Measurements from ENCODE around the gene SLC25A47. TPM values are rescaled to one million over a fixed set of nuclear protein-coding genes. Genes with fewer than 3 reads are reported as not detected.
A peak's percentile ranks its signal among the peaks of the same experiment; 100 is the strongest.
"Not testable (repeated sequence)": the region's sequence is repeated elsewhere in the genome, so short reads cannot be mapped to it uniquely, and the experiment has no call there.

The SLC25A47 gene
- total RNA-seq, 1 donor from 2014 or later = not detected

DNA sequence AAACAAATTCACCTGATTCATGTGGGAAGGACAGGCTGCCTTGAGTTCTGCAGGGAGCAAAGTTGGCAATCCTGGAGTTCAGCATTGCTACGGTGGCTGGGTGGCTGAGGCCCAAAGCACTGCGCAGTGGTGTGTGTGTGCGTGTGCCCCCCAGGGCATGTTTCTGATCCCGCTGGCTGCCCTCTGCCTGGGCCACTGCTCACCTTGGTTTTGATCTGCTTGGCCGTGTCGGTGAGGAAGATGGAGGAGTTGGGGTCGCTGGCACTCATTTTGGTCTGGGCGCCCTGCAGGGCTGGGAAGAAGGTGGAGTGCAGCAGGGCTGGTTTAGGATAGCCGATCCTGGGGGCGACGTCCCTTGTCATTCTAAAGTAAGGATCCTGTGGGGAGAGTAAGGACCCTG lies 19.1 kb downstream of the SLC25A47 start:
- Mint-ChIP-seq H3K27me3 (no peaks in the 10 kb centered on the region), H3K27ac (peak overlapping the region; percentile 92), H3K36me3 (ENCODE audit: low read depth) (peaks cover 70% of the 10 kb centered on the region), H3K9me3 (no peaks in the 10 kb centered on the region), H3K4me1 (peaks cover 32% of the 10 kb centered on the region), H3K4me3 (peak overlapping the region; percentile 6)
- TF ChIP-seq, protein P1, sequence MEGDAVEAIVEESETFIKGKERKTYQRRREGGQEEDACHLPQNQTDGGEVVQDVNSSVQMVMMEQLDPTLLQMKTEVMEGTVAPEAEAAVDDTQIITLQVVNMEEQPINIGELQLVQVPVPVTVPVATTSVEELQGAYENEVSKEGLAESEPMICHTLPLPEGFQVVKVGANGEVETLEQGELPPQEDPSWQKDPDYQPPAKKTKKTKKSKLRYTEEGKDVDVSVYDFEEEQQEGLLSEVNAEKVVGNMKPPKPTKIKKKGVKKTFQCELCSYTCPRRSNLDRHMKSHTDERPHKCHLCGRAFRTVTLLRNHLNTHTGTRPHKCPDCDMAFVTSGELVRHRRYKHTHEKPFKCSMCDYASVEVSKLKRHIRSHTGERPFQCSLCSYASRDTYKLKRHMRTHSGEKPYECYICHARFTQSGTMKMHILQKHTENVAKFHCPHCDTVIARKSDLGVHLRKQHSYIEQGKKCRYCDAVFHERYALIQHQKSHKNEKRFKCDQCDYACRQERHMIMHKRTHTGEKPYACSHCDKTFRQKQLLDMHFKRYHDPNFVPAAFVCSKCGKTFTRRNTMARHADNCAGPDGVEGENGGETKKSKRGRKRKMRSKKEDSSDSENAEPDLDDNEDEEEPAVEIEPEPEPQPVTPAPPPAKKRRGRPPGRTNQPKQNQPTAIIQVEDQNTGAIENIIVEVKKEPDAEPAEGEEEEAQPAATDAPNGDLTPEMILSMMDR (IDR thresholded peaks at IDR 0.05) = no peak
- ChIA-PET POLR2A (interaction anchor here (1.0 to 1.8 kb wide), 2 partner anchors 10 to 33 kb away, joined by 6 to 7 read pairs; a partner anchor contains a TSS), CTCF (interaction anchor here (0.6 kb wide), 1 partner anchor 101 kb away, joined by 4 read pairs; no protein-coding TSS in a partner anchor)
- DNase-seq (no peak), ATAC-seq (ENCODE audit: low read depth) (no peak)
- intact Hi-C loops (cut with micrococcal nuclease) = no loop called here

DNA sequence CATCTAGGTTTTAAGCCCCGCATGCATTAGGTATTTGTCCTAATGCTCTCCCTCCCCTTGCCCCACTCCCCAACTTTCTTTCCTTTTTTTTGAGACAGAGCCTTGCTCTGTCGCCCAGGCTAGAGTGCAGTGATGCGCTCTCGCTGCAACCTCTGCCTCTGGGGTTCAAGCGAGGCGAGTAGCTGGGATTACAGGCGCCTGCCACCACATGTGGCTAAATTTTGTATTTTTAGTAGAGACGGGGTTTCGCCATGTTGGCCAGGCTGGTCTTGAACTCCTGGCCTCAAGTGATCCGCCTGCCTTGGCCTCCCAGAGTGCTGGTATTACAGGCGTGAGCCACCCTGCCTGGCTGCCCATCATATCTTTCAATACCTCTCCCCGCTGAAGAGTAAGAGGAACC lies 19.7 kb downstream of the SLC25A47 start:
- POLR2A ChIA-PET; DNase-seq; H3K27ac Mint-ChIP-seq; CTCF ChIA-PET; ATAC-seq (ENCODE audit: low read depth); H3K9me3 Mint-ChIP-seq; intact Hi-C loops (cut with micrococcal nuclease); H3K4me3 Mint-ChIP-seq; H3K27me3 Mint-ChIP-seq: not testable (repeated sequence)
- Mint-ChIP-seq H3K4me1 (peaks cover 32% of the 10 kb centered on the region), H3K36me3 (ENCODE audit: low read depth) (peaks cover 66% of the 10 kb centered on the region)

DNA sequence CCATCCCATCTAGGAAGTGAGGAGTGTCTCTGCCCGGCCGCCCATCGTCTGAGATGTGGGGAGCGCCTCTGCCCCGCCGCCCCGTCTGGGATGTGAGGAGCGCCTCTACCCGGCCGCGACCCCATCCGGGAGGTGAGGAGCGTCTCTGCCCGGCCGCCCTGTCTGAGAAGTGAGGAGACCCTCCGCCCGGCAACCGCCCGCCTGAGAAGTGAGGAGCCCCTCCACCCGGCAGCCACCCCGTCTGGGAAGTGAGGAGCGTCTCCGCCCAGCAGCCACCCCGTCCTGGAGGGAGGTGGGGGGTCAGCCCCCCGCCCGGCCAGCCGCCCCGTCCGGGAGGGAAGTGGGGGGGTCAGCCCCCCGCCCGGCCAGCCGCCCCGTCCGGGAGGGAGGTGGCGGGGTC lies 21.5 kb downstream of the SLC25A47 start:
- CTCF ChIA-PET; H3K9me3 Mint-ChIP-seq; H3K27ac Mint-ChIP-seq; POLR2A ChIA-PET; ATAC-seq (ENCODE audit: low read depth); DNase-seq; H3K27me3 Mint-ChIP-seq; H3K4me3 Mint-ChIP-seq; intact Hi-C loops (cut with micrococcal nuclease): not testable (repeated sequence)
- Mint-ChIP-seq H3K36me3 (ENCODE audit: low read depth) (peaks cover 69% of the 10 kb centered on the region), H3K4me1 (peaks cover 31% of the 10 kb centered on the region)

- Mint-ChIP-seq H3K4me1 (peaks cover 24% of the 10 kb centered on the region), H3K9me3 (no peaks in the 10 kb centered on the region), H3K27ac (no peak overlapping the region), H3K36me3 (ENCODE audit: low read depth) (peaks cover 67% of the 10 kb centered on the region), H3K27me3 (no peaks in the 10 kb centered on the region), H3K4me3 (no peak overlapping the region)
- DNase-seq (no peak), ATAC-seq (ENCODE audit: low read depth) (no peak)
- TF ChIP-seq, protein P1 (IDR thresholded peaks at IDR 0.05) = no peak
- CTCF ChIA-PET = no interaction called here
- intact Hi-C loops (cut with micrococcal nuclease) = no loop called here
- POLR2A ChIA-PET = no interaction called here
Observed at GRCh38 chr14:100345711-100346110, 22.6 kb downstream of the SLC25A47 start.

GRCh38 chr14:100346306-100347091 lies 23.4 kb downstream of the SLC25A47 start:
- POLR2A ChIA-PET = interaction anchor here (0.9 kb wide), 1 partner anchor 8 kb away, joined by 3 read pairs; no protein-coding TSS in a partner anchor
- CTCF ChIA-PET = no interaction called here
- Mint-ChIP-seq H3K27ac (no peak overlapping the region), H3K9me3 (no peaks in the 10 kb centered on the region), H3K4me3 (no peak overlapping the region), H3K27me3 (no peaks in the 10 kb centered on the region), H3K36me3 (ENCODE audit: low read depth) (peaks cover 68% of the 10 kb centered on the region), H3K4me1 (peaks cover 19% of the 10 kb centered on the region)
- ATAC-seq (ENCODE audit: low read depth) = no peak
- intact Hi-C loops (cut with micrococcal nuclease) = no loop called here
- TF ChIP-seq, protein P1 (IDR thresholded peaks at IDR 0.05) = no peak
- DNase-seq = no peak

- Mint-ChIP-seq H3K36me3 (ENCODE audit: low read depth) (peaks cover 70% of the 10 kb centered on the region), H3K4me3 (no peak overlapping the region), H3K27ac (no peak overlapping the region), H3K9me3 (no peaks in the 10 kb centered on the region), H3K27me3 (no peaks in the 10 kb centered on the region), H3K4me1 (peaks cover 6% of the 10 kb centered on the region)
- DNase-seq (no peak), ATAC-seq (ENCODE audit: low read depth) (no peak)
- intact Hi-C loops (cut with micrococcal nuclease) = no loop called here
- ChIA-PET POLR2A (no interaction called here), CTCF (no interaction called here)
- TF ChIP-seq, protein P1 (IDR thresholded peaks at IDR 0.05) = no peak
Observed at GRCh38 chr14:100348253-100348729, 25.2 kb downstream of the SLC25A47 start.

All from activated B cell treated with CpG ODN at 0.5 μM for 24 hours (primary cell).